Kidney (tissue), 14 donors: ENCODE data around the gene ZNF557. TPM values are rescaled to one million over a fixed set of nuclear protein-coding genes. Genes with fewer than 3 reads are reported as not detected.

Source experiments
- DNase-seq, 5 donors: peaks; one replicate each; pipeline ENCODE4 v3.0.0-alpha.2; 2013 to 2020
- FAIRE-seq: peaks from 2 replicates; lab custom pipeline; 2012; peaks lifted over from hg19 to GRCh38; lab: Jason Lieb, UNC
- H3K27ac ChIP-seq, 2 donors: one replicate each; pipeline ENCODE4 v1.7.0; 2013; ENCODE audit warnings: low read depth in 2 of 2, low read length in 2 of 2, inconsistent platforms in 1 of 2
- H3K27me3 ChIP-seq: one replicate; pipeline ENCODE4 v1.7.1; 2013; ENCODE audit warnings: low read length, inconsistent platforms; ENCODE audit not compliant: control insufficient read depth, insufficient read depth
- H3K36me3 ChIP-seq, 3 donors: one replicate each; pipeline versions ENCODE4 v1.7.0 to v1.7.1; 2013; ENCODE audit warnings: low read length in 3 of 3, control low read depth in 1 of 3, inconsistent platforms in 1 of 3; ENCODE audit not compliant: insufficient read depth in 3 of 3, control insufficient read depth in 2 of 3
- H3K4me1 ChIP-seq, 3 donors: one replicate each; pipeline versions ENCODE4 v1.7.0 to v1.7.1; 2013; ENCODE audit warnings: low read length in 3 of 3, inconsistent platforms in 1 of 3, low read depth in 1 of 3; ENCODE audit not compliant: control insufficient read depth in 2 of 3, insufficient read depth in 2 of 3
- H3K4me3 ChIP-seq, 3 donors: one replicate each; pipeline versions ENCODE4 v1.7.0 to v1.8.1; 2013; ENCODE audit warnings: low read length in 3 of 3, control low read depth in 1 of 3, inconsistent platforms in 1 of 3
- H3K9ac ChIP-seq, 3 donors: one replicate each; pipeline versions ENCODE4 v1.7.0 to v1.7.1; 2013; ENCODE audit warnings: low read length in 3 of 3, control low read depth in 1 of 3, inconsistent platforms in 1 of 3
- H3K9me3 ChIP-seq, 3 donors: one replicate each; pipeline versions ENCODE4 v1.7.0 to v1.7.1; 2013; ENCODE audit warnings: low read length in 3 of 3, control low read depth in 1 of 3, inconsistent platforms in 1 of 3; ENCODE audit not compliant: control insufficient read depth in 2 of 3, insufficient read depth in 1 of 3
- CTCF ChIP-seq: IDR thresholded peaks from 3 replicates; pipeline ENCODE4 v1.5.1; 2012; ENCODE audit warnings: mild to moderate bottlenecking, moderate library complexity, borderline replicate concordance; ENCODE audit not compliant: insufficient read depth; ENCODE audit errors: extremely low read depth
- intact Hi-C: fragments of 100-400 bp; cut with DNase I; formaldehyde crosslinking; loops from one replicate; pipeline ENCODE4 v1.11.1; 2022
- polyA plus RNA-seq: library from polyadenylated mRNA; stranded (reverse); fragments of 350-450 nt; fragmentation: Illumina TruSeq; extraction: RNeasy Lipid Tissue Mini Kit (QIAGEN cat#74804); gene quantifications from one replicate; pipeline ENCODE4 v1.2.3, GENCODE V29; 2014; ENCODE audit warnings: low read depth, low replicate concordance; ENCODE audit not compliant: insufficient read depth
- total RNA-seq: library from RNA; stranded (reverse); fragmentation: NEBNext Ultra II Directional; extraction: Animal tissue kit (Norgen Biotek cat#: 25700); gene quantifications from one replicate; pipeline ENCODE4 v1.2.1, GENCODE V29; 2021
- donor health status: control.
- donor health status: control.
- donor health status: control.
- donor health status: control.
- donor health status: control.
- donor health status: DM: yes; HTN: yes; CAD: no.
- donor health status: Normal renal cell carcinoma (clear cell type).

ZNF557 gene
- total and polyA plus RNA-seq, 2 donors from 2014 or later = 1.3 to 13.2 TPM

GRCh38 chr19:7099597-7099921 lies 30.1 kb downstream of the ZNF557 start:
- no peak for DNase-seq
- H3K27me3 ChIP-seq = no peaks in the 10 kb centered on the region
- H3K9me3 ChIP-seq = peaks cover 0 to 5% (median 0%) of the 10 kb centered on the region in 3 donors
- peak overlapping the region; percentile 64 to 84 (median 68) for H3K4me3 ChIP-seq
- H3K27ac ChIP-seq = peak overlapping the region; percentile 96 to 99
- TF ChIP-seq CTCF = no peak
- no peaks in the 10 kb centered on the region for H3K36me3 ChIP-seq
- peak overlapping the region; percentile 52 to 84 (median 65) for H3K9ac ChIP-seq
- H3K4me1 ChIP-seq = peaks cover 0 to 6% (median 2%) of the 10 kb centered on the region in 3 donors
- intact Hi-C loops = no loop called here
- FAIRE-seq = no peak

GRCh38 chr19:7101498-7102253 lies 32.2 kb downstream of the ZNF557 start:
- FAIRE-seq = no peak
- peaks cover 0 to 6% (median 4%) of the 10 kb centered on the region in 3 donors for H3K4me1 ChIP-seq
- no peak overlapping the region for H3K4me3 ChIP-seq
- no peak for DNase-seq
- intact Hi-C loops = loop anchor here (10.0 kb wide), 1 partner anchor 243 kb away; the partner anchor contains the start of gene ARHGEF18
- TF ChIP-seq CTCF = no peak
- no peak overlapping the region for H3K27ac ChIP-seq
- H3K9ac ChIP-seq = no peak overlapping the region
- peaks cover 0 to under 1% (median 0%) of the 10 kb centered on the region in 3 donors for H3K36me3 ChIP-seq
- peaks cover 0 to 2% (median 0%) of the 10 kb centered on the region in 3 donors for H3K9me3 ChIP-seq
- no peaks in the 10 kb centered on the region for H3K27me3 ChIP-seq

- DNase-seq = no peak
- Histone ChIP-seq H3K9ac (no peak overlapping the region), H3K36me3 (peaks cover 0 to 2% (median 0%) of the 10 kb centered on the region in 3 donors), H3K4me3 (no peak overlapping the region), H3K9me3 (peaks cover 0 to 6% (median 0%) of the 10 kb centered on the region in 3 donors), H3K27ac (no peak overlapping the region), H3K4me1 (peaks cover 0 to 2% (median under 1%) of the 10 kb centered on the region in 3 donors), H3K27me3 (no peaks in the 10 kb centered on the region)
- intact Hi-C loops = loop anchor here (10.0 kb wide), 1 partner anchor 240 kb away; the partner anchor contains the start of gene ARHGEF18
- no peak for TF ChIP-seq CTCF
- no peak for FAIRE-seq
Measured at GRCh38 chr19:7104747-7105447, 35.4 kb downstream of the ZNF557 start.
